GM12891 (cell line): Measurements from ENCODE around the gene TRIM69.

ENCODE experiments used
- POLR2A ChIP-seq: IDR thresholded peaks from 2 replicates; pipeline ENCODE4 v1.6.1; 2011; ENCODE audit warnings: low read depth, low read length, control low read depth
- POU2F2 ChIP-seq: IDR thresholded peaks from 2 replicates; pipeline ENCODE4 v1.6.1; 2011; ENCODE audit warnings: low read depth, mild to moderate bottlenecking, control low read depth, low read length, moderate library complexity
- TAF1 ChIP-seq: IDR thresholded peaks from 2 replicates; pipeline ENCODE4 v1.6.1; 2011; ENCODE audit warnings: low read depth, low read length, control low read depth

DNA sequence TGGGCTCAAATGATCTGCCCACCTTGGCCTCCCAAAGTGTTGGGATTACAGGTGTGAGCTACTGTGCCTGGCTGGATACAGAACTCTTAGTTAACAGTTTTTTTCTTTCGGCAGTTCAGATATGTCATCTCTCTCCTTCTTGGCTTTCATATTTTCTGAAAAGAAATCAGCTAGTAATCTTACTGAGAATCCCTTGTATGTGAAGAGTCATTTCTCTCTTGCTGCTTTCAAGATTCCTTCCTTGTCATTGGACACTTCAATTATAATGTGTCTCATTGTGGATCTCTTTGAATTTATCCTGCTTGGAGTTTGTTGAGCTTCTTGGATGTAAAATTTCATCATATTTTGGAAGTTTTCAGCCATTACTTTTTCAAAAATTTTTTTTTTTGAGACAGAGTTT lies 17.0 kb downstream of the TRIM69 start:
- TF ChIP-seq POLR2A, result no peak
- TF ChIP-seq POU2F2, result no peak
- TF ChIP-seq TAF1, result no peak
